Vagina (tissue), 2 donors: Measurements from ENCODE around the gene ABR.

Source experiments
- CTCF ChIP-seq, 3 experiments: fragments of 450-650 bp in 2 of 3; fragments of 200-600 bp in 1 of 3; sonication (generic) in 1 of 3; IDR thresholded peaks; one replicate each; pipeline ENCODE4 v1.5.1; 2017 to 2019; ENCODE audit warnings: antibody characterized with exemption in 3 of 3, mild to moderate bottlenecking in 2 of 3, moderate library complexity in 2 of 3
- POLR2A ChIP-seq, 2 donors: fragments of 450-650 bp; IDR thresholded peaks; one replicate each; pipeline ENCODE4 v1.6.1; 2017; ENCODE audit warnings: antibody characterized with exemption in 2 of 2, mild to moderate bottlenecking in 2 of 2, moderate library complexity in 2 of 2
- POLR2AphosphoS5 ChIP-seq, 2 donors: sonication (generic); formaldehyde crosslinking; IDR thresholded peaks; one replicate each; pipeline ENCODE4 v1.9.0; 2017; ENCODE audit warnings: antibody characterized with exemption in 2 of 2, mild to moderate bottlenecking in 2 of 2, low read depth in 1 of 2; ENCODE audit not compliant: insufficient read depth in 1 of 2

- TF ChIP-seq CTCF (IDR thresholded peaks at IDR 0.05) (no peak), POLR2AphosphoS5 (IDR thresholded peaks at IDR 0.05; ENCODE audit: insufficient read depth in 1 of 2, low read depth in 1 of 2) (no peak), POLR2A (IDR thresholded peaks at IDR 0.05) (no peak)
These were observed 25.1 kb downstream of the ABR start for GRCh38 chr17:1154704-1155103.
